GM18511 (cell line): ENCODE results near the gene BAD.

Experiments
- ATAC-seq: cut with Tn5 transposase; IDR thresholded peaks from one replicate; pipeline ENCODE4 v1.9.1; 2021; ENCODE audit warnings: mild to moderate bottlenecking, moderate library complexity; ENCODE audit not compliant: unreplicated experiment

BAD gene

GRCh38 chr11:64246871-64247728 is 37.4 kb downstream of the BAD start, which contains the start of gene PPP1R14B:
PPP1R14B (minus strand) TSS chr11:64246943; CDS start chr11:64246673, 270 bp downstream.
- ATAC-seq, result peak; percentile 48

DNA sequence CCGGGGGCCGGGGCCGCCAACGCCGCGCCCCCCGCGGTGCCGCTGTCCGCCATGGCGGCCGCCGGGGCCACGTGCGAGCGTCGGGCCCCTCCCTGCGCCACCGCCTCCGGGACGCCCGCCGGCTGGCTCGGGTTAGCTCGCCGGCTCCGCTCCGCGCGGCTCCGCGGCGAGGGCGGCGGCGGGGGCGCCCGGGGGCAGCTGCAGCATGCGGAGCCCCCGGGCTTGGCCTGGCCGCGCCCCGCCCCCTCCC is 37.9 kb downstream of the BAD start:
- ATAC-seq, result peak; percentile 17

GRCh38 chr11:64245797-64246620 is 38.5 kb downstream of the BAD start:
- ATAC-seq, result no peak

DNA sequence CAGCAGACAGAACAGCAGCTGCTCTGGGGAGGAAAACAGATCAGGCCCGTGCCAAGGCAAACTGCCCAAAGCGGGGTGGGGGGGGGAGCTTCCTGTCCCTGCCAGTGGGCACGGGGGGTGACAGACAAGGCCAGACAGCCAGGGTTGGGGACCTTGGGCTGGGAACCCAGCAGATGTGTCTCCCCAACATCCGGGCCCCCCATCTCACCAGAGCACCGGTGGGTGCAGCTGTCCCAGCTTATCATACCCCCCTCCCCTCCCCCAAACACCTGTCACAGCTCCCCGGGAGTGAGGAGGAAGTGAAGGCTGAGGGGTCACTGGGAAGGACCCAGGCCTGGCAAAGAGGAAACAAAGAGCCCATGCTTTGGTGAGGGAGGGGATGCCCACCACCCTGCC is 39.1 kb downstream of the BAD start:
- no peak for ATAC-seq

DNA sequence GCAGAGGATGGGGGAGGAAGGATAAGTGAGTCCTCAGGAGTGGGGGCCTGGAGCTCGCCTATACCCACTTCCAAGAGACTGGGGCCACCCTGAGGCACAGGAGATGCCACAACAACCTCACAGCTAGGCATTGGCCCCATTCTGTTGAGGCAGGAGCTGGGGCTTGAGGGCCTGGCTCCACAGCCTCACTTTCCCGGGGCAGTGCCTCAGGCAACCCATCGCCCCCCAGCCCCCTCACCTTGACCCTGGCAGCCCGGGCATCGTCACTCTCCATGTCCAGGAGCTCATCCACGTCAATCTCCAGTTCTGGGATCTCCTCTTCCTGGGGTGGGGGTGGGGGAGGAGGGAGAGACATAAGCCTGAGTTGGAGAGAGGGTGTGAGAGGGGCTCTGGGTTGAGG is 39.5 kb downstream of the BAD start:
- no peak for ATAC-seq

GRCh38 chr11:64244107-64244506 is 40.4 kb downstream of the BAD start:
- no peak for ATAC-seq

DNA sequence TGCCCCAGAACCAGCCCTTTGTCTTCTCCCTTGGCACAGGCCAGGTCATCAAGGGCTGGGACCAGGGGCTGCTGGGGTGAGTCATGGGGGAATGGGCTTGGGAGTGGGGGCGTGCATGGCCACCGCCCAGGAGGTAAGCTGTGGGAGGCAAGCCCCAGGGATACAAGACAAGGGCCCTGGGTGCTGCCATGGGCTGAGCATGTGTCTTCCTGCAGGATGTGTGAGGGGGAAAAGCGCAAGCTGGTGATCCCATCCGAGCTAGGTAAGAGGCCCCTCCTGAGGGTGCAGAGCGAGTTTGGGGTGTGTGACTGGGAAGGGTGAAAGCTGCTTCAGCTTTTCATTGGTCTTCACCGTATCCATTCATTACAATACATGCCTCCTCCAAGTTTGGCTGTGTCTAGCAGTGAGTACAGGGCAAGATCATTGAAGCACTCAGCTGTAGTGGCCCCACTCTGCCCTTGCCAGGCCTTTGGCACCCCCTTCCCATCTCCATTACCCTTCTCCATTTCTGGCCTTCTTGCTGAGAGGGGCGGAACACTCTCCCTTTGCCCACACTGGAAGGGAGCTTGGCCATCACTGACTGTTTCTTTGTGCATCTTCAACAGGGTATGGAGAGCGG is 41.1 kb downstream of the BAD start:
- no peak for ATAC-seq

DNA sequence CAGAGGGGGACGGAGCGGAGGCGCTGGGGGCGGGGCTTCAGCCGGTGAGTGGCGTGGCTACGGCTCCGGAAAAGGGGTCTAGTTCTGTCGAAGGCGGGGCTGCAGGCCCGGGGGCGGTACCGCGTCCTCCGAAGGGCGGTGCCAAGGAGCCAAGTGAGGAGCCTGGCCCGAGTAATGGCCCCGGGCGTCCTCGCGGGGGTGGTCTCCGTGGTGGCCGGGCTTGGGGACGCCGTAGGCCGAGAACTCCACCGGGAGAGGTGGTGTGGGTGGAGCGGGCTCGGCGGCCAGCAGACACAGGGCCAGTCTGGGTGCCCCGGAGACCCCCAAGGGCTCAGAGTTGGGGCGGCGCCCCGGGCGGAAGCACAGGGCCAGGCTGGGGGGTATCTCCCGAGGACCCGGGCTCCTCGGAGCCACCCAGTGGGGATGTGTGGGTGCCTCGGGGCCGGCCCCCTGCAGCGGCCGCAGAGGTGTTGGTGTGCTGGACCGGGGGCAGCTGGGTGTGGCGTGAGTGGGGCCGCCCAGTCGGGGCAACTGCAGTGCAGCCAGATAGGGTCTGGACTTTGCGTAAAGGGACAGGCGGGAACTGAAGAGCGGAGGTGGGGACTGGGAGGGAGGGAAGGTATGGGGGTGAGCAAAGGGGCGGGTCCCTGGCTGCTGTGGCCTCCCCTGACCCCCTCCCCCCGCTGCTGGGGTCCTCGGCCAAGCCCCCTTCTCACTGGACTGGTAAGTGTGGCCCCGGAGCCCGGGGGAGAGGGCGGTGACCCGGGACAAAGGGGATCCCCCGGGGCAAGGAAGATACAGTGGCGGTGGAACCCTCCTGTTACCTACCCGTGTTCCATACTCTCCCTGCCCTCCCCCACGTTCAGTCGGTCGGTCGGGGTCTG is 42.7 kb downstream of the BAD start:
- peak; percentile 59 for ATAC-seq

DNA sequence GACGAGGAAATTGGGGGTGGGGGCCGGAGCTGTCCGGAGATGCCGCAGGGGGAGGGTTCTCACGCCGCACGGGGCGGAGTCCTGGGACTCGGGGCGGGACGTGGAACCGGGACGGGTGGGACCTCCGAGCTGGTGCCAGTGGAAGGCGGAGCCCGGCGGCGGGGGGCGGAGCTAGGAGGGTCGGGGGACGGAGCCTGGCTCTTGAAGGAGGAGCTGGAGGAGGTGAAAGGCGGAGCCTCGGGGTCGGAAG is 43.3 kb downstream of the BAD start:
- ATAC-seq, result peak; percentile 63

DNA sequence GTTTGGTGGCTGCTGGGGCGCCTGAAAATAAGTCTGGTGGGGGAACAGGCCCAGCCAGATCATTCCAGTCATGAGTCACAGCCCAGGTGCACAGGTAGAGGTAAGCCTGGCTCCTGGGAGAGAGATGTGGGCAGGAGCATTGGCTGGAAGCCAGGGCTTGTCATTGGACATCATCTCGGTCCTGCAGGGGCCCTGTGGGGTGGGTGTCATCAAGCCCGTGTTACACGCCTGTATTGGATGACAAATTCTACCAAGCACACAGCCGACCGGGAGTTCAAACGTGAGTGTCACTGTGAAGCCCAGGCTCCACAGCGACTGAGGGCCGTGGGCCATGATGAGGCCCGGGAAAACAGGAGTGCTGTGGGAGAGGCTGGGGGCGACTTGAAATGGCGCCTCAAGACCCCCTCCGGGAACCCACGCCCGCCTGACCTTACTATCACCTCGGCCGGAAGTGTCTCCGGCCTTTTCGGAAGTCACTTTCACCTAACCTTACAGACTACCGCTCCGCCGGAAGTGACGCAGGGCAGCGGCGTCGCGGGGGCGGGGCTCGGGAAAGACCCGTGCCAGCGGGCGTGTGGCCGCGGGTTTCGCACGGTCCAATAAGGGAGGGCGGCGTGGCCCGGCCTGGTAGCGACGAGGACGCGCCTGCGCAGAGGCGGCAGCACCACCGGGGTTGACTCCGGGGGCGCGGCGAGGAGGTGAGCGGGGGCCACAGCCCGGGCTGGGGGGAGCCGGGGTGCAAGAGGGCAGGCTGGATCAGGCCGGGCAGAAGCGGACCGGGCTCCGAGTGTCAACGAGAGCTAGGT is 43.8 kb downstream of the BAD start, which contains the start of gene FKBP2:
FKBP2 (plus strand) TSS at position 661 of the 806 bp plus-strand sequence. CDS start 1,293 bp downstream, outside the sequence.
- ATAC-seq, result peak; percentile 50

DNA sequence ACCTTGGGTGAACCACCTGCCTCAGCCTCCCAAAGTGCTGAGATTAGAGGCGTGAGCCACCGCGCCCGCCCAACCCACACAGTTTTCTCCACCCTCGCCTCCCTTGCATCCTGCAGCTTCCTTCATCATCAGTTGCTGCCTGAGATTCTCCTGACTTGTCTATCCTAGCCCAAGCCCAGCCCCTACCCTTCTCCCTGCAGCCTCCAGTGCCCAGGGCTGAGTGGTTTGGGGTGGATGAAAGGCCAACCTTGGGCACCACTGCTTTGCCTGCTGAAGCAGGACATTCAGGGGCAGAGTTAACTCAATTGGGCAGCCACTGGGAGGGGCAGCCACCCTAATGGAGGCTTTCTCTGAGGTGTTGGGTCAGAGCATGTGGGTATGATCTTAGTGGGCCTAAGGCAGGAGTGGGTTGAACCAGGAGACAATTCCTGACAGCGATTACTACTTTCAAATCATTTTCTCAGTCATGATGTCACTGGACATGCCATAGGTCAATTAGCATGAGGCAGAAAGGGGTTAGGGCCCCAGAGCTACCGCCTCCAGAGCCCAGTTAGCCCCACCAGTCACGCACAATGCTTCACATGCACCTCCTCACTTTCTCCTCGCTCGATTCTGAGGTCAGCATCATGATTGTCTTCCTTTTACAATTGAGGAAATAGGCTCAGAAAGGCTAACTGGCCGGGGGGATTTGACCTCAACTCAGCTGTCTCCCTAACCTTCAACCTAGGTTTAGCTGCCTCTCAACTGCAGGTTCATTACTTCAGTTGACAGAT is 44.6 kb downstream of the BAD start:
- no peak for ATAC-seq

DNA sequence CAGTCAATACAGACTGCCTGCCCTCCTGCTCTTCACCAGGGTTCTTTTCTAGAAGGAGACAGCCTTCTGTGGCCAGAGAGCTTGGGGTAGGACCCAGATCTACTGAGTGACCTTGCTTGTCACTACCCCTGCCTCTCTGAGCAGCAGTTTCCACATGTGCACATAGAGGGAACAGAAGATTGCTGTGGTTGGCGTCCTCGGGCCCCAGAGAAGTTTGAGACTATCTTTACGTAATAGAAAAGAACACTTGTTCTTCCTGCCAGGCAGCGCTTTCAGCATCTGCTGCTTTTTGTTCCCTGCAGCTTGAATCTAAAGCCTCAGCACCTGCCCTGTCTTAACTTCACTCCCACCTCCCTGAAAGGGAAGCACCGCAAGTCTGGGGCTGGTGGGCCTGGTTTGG is 45.5 kb downstream of the BAD start:
- no peak for ATAC-seq

DNA sequence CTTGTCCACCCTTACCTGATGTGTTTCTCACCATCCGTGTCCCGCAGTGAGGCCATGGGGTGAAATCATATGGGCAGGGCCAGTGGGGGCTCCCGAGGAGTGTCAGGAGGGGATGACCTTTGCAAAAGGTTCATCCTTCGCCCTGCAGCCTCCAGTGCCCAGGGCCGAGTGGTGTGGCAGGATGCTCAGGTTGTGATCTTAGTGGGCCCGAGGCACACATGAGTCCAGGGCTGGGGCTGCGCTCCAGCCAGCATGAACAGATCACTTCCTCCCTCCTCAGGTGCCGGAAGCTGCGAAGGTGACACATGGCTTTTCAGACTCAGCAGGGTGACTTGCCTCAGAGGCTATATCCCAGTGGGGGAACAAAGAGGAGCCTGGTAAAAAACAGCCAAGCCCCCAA is 46.4 kb downstream of the BAD start:
- ATAC-seq, result no peak

DNA sequence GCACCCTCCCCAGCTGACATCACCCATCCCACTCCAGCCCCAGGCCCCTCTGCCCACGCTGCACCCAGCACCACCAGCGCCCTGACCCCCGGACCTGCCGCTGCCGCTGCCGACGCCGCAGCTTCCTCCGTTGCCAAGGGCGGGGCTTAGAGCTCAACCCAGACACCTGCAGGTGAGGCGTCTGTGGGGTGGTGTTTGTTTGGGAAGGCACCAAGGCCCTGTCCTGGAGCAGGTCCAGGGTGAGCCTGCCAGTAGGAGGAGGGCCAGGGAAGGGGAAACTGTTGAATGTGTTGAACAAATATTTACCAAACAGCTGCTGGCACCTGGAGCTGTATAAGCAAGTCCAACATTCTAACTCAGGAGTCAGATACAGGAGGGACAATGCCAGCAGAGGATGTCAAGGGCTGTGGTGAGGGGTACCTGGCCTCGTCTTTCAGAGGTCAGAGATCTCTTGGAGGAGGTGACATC is 46.9 kb downstream of the BAD start:
- no peak for ATAC-seq

DNA sequence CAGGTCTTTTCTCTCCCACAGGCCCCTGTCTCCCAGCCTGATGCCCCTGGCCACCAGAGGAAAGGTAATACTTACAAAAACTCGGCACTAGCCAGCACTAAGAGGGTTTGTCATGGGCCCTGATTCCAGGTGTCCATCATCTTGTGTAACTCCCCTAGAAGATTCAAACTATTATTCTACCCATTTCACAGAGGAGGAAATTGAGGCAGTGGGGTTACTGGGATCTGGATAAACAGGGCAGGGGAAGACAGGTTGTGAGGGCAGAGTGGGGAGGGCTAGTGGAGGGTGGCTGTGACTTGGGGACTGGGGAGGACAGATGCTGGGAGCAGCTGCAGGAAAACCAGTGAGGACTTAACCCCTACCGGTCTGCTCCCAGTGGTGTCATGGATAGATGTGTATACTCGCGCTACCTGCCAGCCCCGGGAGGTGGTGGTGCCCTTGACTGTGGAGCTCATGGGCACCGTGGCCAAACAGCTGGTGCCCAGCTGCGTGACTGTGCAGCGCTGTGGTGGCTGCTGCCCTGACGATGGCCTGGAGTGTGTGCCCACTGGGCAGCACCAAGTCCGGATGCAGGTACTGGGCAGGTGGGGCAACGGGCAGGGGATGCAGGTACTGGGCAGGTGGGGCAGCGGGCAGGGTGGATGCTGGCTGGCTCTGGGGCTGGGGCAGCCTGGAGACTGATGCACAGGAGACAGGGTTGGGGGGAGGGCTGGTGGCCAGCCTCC is 48.9 kb downstream of the BAD start:
- ATAC-seq, result no peak

GRCh38 chr11:64234647-64235379 is 49.7 kb downstream of the BAD start:
- ATAC-seq, result peak; percentile 43

GRCh38 chr11:64233913-64234586 is 50.4 kb downstream of the BAD start, which contains the start of gene VEGFB:
VEGFB (plus strand) TSS chr11:64234584; CDS start chr11:64234834, 250 bp downstream.
- ATAC-seq, result peak; percentile 40
